IPS-NIHi7 (cell line): Measurements from ENCODE around the gene TRIM27.
"Not testable (repeated sequence)": the region's sequence is repeated elsewhere in the genome, so short reads cannot be mapped to it uniquely, and the experiment has no call there.

Source experiments
- DNase-seq: peaks from one replicate; pipeline ENCODE4 v3.0.0; 2012; ENCODE audit warnings: mixed read lengths; ENCODE audit errors: extremely low spot score

Gene TRIM27

GRCh38 chr6:28864326-28864923, 59.4 kb downstream of the TRIM27 start:
- no peak for DNase-seq

GRCh38 chr6:28863604-28864325, 60.0 kb downstream of the TRIM27 start:
- peak; percentile 50 for DNase-seq

- DNase-seq, result no peak
Observed at GRCh38 chr6:28862077-28862476, 61.7 kb downstream of the TRIM27 start.

DNA sequence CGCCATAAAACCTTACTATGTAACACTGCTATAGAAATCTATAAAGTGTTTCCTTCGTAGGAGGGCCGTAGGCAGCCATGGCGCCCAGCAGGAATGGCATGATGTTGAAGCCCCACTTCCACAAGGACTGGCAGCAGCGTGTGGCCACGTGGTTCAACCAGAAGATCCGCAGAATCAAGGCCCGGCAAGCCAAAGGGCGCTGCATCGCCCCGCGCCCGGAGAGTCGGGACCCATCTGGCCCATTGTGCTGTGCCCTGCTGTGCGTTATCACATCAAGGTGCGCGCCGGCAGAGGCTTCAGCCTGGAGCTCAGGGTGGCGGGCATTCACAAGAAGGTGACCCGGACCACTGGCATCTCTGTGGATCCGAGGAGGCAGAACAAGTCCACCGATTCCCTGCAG, 62.4 kb downstream of the TRIM27 start:
- no peak for DNase-seq

- DNase-seq, result no peak
Observed at GRCh38 chr6:28860581-28860980, 63.2 kb downstream of the TRIM27 start.

GRCh38 chr6:28858963-28859362, 64.8 kb downstream of the TRIM27 start:
- DNase-seq, result no peak

DNA sequence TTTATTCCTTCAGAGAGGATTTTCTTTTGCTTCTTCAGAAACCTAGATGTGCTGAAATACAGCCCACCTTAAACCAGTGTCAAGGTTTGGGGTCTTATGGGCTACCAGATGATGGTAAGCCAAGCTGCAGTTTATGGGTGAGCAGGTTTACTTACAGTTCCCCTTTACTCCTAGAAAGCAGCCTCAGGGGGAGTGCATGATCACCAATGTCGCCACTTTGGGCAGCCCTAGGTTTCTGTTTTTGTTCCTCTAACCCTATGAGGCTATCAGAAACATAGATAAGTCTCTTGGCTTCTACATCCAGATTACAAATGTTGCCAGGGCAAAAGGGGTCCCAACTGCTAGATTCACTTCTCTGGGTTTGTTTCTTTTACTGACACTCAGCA, 67.2 kb downstream of the TRIM27 start:
- DNase-seq, result no peak

DNA sequence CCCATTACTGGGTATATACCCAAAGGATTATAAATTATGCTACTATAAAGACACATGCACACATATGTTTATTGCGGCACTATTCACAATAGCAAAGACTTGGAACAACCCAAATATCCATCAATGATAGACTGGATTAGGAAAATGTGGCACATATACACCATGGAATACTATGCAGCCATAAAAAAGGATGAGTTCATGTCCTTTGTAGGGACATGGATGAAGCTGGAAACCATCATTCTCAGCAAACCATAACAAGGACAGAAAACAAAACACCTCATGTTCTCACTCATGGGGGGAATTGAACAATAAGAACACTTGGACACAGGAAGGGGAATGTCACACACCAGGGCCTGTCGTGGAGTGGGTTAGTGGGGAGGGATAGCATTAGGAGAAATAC, 69.4 kb downstream of the TRIM27 start:
- not testable (repeated sequence) for DNase-seq
